ENCODE results near the gene ADIPOQ.

DNA sequence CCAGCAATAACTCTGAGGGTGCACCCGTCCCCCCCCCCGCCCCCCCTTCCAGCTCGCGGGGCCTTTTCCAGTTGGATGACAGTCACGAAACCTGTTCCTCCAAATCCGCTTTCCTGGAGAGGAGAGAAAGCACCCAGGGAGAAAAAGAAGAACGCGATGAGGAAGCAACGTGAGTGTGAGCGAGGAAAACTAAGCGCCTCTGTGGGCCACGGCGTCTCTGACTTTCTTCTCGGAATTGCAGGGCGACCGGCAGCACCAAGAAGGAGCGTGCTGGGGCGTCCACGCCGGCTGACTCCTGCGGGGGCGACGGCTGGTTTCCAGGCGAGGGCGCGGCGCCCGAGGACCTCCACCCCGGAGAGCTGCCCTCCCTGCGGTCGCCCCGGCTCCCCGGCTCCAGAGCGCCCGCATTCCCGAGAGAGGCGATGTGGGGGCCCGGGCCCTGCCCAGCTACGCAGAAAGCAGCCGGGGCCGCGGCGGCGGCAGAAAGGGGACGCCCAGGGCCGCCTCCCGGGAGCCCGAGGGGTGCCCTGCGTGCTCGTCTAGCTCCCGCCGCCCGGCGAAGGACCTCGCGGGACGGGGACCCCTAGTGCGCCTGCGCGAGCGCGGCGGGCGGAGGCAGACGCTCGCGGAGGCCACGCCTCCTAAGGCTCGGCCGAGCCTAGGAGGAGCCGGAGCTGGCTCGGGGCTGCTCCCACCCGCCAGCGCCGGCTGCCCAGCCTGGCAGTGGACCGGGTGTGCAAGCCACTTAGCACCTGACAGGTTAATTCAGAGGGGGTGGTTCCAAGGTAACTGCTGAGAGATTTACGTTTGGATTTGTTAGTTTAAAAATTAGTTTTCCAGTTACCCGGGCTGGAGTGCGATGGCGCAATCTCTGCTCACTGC is 15.3 kb upstream of the ADIPOQ start:
- TF ChIP-seq POLR2AphosphoS5 (IDR thresholded peaks at IDR 0.05; ENCODE audit: borderline replicate concordance, low read depth, low read length) (peak; percentile 91; the same call in 1 of the 2 replicates), EZH2 (IDR thresholded peaks at IDR 0.05) (no peak)

Measured in SK-N-MC (cell line).